ACC112 (cell line): ENCODE measurements around the gene MIOX.

Experiments used
- H2AFZ ChIP-seq: fragments of 200-600 bp; sonication (generic); one replicate; pipeline ENCODE4 v1.6.0; 2017; ENCODE audit warnings: antibody characterized with exemption, low read length; ENCODE audit not compliant: unreplicated experiment
- H3K27ac ChIP-seq: fragments of 200-600 bp; sonication (generic); 2 replicates; pipeline ENCODE4 v1.5.1; 2014; ENCODE audit warnings: low read depth, mild to moderate bottlenecking, antibody characterized with exemption, low read length, moderate library complexity
- H3K27me3 ChIP-seq: fragments of 200-600 bp; sonication (generic); 2 replicates; pipeline ENCODE4 v1.6.1; 2014; ENCODE audit warnings: mild to moderate bottlenecking, antibody characterized with exemption, low read length, moderate library complexity, mixed read lengths; ENCODE audit not compliant: insufficient read depth
- H3K36me3 ChIP-seq: fragments of 200-600 bp; sonication (generic); 2 replicates; pipeline ENCODE4 v1.6.1; 2016; ENCODE audit warnings: mild to moderate bottlenecking, antibody characterized with exemption, low read length, moderate library complexity, mixed read lengths; ENCODE audit not compliant: insufficient read depth
- H3K4me1 ChIP-seq: fragments of 200-600 bp; sonication (generic); one replicate; pipeline ENCODE4 v1.6.1; 2016; ENCODE audit warnings: low read length, mixed read lengths; ENCODE audit not compliant: insufficient read depth, unreplicated experiment, control insufficient read depth
- H3K4me3 ChIP-seq: fragments of 200-600 bp; sonication (generic); 2 replicates; pipeline ENCODE4 v1.5.1; 2014; ENCODE audit warnings: mild to moderate bottlenecking, low read depth, low read length
- H3K79me2 ChIP-seq: fragments of 200-600 bp; sonication (generic); one replicate; pipeline ENCODE4 v1.6.0; 2016; ENCODE audit warnings: low read length; ENCODE audit not compliant: control insufficient read depth, unreplicated experiment, insufficient read depth

The MIOX gene

DNA sequence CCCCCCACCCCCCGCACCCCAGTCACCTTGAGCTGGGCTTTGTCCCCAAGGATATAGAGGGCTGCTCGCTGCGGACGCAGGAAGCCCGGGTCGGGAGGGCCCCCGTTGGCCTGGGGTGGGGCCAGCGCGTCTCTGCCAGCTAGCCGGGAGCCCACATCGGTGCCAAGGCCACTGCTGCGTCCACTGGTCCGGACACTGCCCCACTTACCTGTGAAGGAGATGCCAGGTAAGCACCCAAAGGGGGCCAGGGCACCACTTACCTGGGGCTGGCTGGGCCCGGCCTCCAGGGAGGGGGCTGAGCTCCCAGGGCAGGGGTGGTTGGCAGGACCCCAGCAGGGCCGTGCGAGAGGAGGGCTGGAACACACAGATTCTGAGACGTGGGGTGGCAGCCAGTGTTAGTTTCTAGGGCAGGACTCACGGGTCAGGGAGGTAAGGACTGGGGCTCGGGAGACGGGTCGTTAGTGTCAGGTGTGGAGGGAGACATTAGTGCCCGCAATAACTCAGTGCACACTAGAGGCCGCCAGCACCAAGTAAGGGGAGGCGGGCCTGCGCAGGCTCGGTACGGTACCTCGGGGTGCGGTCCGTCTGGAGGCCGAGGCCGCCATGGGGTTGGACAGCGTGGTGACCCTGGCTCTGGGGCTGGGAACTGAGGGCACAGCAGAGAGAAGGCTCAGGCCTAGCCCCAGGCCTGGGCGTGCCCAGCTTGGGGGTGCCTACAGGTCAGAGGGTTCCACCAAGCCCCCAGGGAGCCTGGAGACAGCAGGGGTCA lies 30.0 kb upstream of the MIOX start:
- Histone ChIP-seq H3K36me3 (no peaks in the 10 kb centered on the region), H3K27me3 (no peaks in the 10 kb centered on the region), H3K4me3 (no peak overlapping the region)

DNA sequence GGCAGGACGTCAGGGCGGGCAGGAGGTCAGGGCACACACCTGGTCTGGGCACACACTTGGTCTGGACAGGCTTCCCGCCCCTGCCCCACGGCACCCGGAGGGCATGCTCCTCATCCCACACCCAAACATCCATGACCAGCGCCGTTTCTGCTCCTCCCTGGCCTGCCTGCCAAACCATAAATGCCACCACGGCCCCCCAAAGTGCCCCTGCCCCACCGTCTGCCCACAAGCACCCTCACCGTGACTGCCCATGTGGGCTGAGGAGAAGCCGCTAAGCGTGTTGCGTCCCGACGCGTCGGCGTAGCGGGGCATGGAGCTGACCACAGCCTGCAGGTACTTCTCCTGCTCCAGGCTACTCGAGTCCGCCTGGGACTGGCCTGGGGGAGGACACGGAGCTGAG lies 27.6 kb upstream of the MIOX start:
- Histone ChIP-seq H3K27ac (no peak overlapping the region), H3K36me3 (no peaks in the 10 kb centered on the region)

More for the DNA sequence above, 30.0 kb upstream of the MIOX start:
- Histone ChIP-seq H3K27ac (no peak overlapping the region), H3K4me1 (no peaks in the 10 kb centered on the region), H2AFZ (no peak overlapping the region), H3K79me2 (no peaks in the 10 kb centered on the region)

DNA sequence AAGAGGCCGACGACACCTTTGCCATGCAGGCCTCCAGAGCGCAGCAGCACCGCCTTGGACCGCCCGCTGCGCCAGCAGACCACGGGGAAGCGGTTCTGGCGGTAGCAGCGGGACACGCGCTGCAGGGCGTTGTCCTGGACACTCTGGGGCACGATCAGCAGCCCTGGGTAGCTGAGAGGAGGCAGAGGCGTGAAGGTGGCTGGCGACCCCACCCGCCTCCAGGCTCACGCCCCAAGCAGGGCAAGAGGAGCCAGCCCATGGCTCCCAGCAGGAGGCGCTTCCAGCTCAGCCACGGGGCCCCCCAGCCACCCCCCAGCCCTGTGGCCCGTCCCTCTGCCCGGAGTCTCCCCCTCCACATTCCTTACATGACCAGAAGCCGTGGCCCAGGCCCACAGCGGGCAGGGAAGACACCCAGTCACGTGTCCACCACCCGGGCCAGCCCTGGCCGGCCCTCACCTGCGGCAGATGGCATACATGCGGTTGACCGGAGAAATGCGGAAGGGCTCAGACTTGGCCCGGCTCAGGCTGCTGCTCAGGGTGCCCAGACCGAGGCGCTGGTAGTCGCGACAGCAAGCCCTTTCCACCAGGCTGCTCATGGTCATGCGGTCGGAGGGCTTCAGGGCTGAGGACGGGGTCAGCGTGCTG lies 27.0 kb upstream of the MIOX start:
- H2AFZ ChIP-seq, result no peak overlapping the region
- H3K27me3 ChIP-seq, result no peaks in the 10 kb centered on the region
- H3K27ac ChIP-seq, result no peak overlapping the region
- H3K4me3 ChIP-seq, result no peak overlapping the region
- H3K4me1 ChIP-seq, result no peaks in the 10 kb centered on the region
- H3K36me3 ChIP-seq, result no peaks in the 10 kb centered on the region
- H3K79me2 ChIP-seq, result no peaks in the 10 kb centered on the region

More for the DNA sequence above, 27.6 kb upstream of the MIOX start:
- H3K4me3 ChIP-seq, result no peak overlapping the region
- no peaks in the 10 kb centered on the region for H3K4me1 ChIP-seq
- no peaks in the 10 kb centered on the region for H3K27me3 ChIP-seq
- H2AFZ ChIP-seq, result no peak overlapping the region
- no peaks in the 10 kb centered on the region for H3K79me2 ChIP-seq

DNA sequence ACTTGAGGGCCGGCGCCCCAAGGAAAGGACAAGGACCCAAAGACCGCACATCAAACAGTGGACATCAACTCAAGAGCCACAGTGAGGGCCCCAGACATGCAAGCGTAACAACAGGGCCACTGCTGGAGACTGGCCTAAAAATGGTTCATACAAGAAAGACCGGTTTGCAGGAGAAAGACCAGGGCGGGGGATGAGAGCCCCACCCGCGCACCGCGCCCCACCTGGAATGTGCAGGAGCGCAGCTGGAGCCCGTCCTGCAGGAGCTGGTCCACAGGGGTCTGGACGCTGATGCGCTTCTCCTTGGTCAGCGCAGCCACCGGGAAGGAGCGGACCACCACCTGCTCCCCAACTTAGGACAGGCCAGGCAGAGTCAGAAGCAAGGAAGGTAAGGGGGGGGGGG lies 25.7 kb upstream of the MIOX start:
- H2AFZ ChIP-seq, result no peak overlapping the region
- H3K27me3 ChIP-seq, result no peaks in the 10 kb centered on the region
- no peaks in the 10 kb centered on the region for H3K36me3 ChIP-seq
- no peaks in the 10 kb centered on the region for H3K4me1 ChIP-seq
- H3K27ac ChIP-seq, result no peak overlapping the region
- no peak overlapping the region for H3K4me3 ChIP-seq
- H3K79me2 ChIP-seq, result no peaks in the 10 kb centered on the region

DNA sequence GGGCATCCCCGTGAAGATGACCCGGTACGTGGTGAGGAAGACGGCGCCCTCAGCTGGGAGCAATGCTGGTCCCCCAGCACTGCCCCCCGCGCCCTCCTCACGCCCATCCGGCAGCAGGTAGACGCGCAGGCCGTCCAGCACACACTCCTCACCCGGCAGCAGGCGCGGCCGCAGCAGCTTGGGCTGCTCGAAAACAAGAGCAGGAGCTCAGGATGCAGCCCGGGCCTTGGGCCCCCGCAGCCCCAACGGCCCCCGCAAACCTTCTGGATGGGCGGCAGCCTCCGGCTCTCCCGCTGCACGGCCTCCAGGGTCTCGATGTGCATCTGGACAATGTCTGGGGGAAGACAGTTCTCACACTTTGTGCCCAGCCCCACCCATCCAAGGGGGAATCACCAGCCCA lies 25.1 kb upstream of the MIOX start:
- H3K4me3 ChIP-seq, result no peak overlapping the region
- no peaks in the 10 kb centered on the region for H3K4me1 ChIP-seq
- H2AFZ ChIP-seq, result no peak overlapping the region
- no peaks in the 10 kb centered on the region for H3K36me3 ChIP-seq
- no peaks in the 10 kb centered on the region for H3K79me2 ChIP-seq
- no peak overlapping the region for H3K27ac ChIP-seq
- H3K27me3 ChIP-seq, result no peaks in the 10 kb centered on the region

DNA sequence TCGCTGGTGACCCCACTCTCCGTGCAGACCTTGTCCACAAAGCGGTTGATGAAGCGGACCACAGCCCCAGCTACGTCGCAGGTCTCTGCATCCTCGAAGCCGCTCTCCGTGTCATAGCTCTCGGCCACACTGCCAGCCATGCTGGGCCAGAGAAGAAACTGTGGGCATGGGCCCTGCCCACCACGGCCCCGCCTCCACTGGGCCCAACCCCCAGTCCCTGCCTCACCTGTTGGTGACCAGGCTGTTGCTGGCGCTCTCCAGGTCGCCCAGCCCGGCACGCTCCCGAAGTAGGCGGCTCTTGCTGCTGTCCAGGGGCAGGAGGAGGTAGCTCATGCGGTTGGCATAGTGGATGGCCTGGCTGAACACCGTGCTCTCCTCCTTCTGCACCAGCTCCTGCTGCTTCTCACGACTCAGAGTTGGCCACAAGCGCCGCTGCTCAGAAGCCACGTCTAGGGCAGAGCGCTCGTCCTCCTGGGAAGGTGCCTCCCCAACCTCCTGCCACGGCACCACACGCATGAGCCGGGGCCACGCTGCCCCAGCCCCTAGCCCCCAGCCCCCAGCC lies 24.6 kb upstream of the MIOX start:
- no peak overlapping the region for H2AFZ ChIP-seq

DNA sequence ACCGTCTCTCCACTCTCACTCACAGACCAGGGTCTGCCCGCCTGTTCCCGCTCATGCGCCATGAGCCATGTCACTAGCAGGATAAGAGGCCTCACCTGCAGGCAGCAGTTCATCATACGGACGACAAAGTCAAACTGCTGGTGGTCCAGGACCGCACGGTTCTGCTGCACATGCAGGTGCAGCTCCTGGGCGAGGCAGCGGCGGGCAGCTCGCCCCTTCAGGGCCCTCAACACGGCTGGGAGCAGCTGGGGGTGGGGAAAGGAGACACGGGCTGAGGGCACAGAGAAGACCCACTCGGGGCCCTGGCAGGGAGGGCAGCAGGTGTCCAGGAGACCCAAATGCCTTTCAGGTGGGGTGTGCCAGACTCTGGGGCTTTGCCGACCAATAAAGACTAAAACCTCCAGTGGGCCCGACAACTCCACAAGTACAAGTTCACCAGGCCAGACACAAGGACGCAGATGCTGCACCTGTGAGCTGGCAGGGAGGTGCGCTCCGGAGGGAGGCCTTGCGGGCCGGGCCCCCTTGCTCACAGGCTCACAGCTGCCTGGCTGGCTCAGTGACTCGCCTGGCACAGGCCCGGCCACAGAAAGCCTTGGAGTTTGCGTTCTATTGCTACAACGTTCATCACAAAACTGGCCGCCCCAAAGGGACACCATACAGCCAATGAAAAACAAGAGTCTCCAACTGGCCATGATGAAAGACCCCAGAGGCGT lies 23.3 kb upstream of the MIOX start:
- Histone ChIP-seq H3K36me3 (no peaks in the 10 kb centered on the region), H3K27me3 (no peaks in the 10 kb centered on the region), H3K27ac (no peak overlapping the region), H3K4me3 (no peak overlapping the region), H2AFZ (no peak overlapping the region), H3K4me1 (no peaks in the 10 kb centered on the region), H3K79me2 (no peaks in the 10 kb centered on the region)

More for the DNA sequence above, 24.6 kb upstream of the MIOX start:
- Histone ChIP-seq H3K27me3 (no peaks in the 10 kb centered on the region), H3K4me1 (no peaks in the 10 kb centered on the region), H3K36me3 (no peaks in the 10 kb centered on the region), H3K4me3 (no peak overlapping the region), H3K79me2 (no peaks in the 10 kb centered on the region), H3K27ac (no peak overlapping the region)

DNA sequence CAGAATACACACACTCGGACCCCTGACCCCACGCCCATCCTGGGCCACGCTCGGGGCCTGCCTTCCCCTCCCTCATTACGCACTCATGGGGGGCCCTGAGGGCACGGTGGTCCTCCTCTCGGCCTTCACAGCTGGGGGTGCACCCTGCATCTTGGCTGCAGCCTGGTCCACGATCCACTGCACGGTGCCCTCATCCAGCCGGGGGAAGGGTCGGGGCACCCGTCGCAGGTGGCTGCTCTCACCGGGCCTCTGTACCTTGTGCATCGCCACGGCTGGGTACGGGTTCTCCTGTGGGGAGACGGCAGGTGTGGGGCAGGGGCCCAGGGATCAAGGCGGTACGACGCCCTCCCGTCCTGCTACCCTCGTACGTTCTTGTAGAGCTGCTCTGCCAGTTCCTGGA lies 22.2 kb upstream of the MIOX start:
- no peaks in the 10 kb centered on the region for H3K79me2 ChIP-seq
- H3K4me3 ChIP-seq, result no peak overlapping the region
- H2AFZ ChIP-seq, result no peak overlapping the region
- H3K36me3 ChIP-seq, result no peaks in the 10 kb centered on the region
- no peaks in the 10 kb centered on the region for H3K27me3 ChIP-seq
- no peak overlapping the region for H3K27ac ChIP-seq
- H3K4me1 ChIP-seq, result peaks cover 2% of the 10 kb centered on the region

DNA sequence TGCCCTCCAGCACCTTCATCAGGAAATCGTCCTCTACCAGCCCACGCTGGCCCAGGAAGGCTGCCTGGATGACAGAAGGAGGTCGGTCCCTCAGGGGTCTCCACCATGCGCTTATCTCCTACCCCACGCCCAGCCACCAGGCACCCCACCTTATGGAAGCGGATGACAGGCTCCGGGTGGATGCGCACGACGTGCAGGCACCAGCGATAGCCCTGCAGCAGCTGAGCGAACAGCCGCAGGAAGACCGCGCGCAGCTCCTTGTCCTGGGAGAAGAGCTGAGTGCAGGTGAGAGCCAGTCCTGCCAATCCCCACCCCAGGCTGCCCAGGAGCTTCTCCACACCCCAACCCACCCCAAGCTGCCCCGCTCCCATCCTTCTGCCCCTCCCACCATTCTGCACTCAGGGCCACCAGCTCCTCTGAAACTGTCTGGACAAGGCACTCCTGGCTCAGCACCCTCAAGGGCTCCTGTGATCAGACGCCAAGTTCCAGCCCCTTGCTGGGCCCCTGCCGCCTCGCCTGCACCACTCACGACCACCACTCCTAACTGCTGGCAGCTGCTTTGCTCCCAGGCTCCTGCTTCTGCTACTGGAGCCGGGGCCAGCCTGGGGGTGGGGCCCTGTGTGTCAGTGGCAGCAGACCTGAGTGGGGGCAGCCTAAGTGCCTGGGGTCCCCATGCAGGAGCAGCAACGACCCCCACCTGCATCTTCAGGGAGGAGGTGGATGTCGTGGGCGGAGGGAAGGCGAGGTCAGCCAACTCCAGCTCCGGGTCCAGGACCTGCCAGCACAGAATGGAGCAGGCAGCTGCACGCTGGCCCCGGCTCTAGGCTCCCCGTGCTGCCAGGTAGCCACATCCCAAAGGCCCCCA lies 21.4 kb upstream of the MIOX start:
- H3K27ac ChIP-seq, result no peak overlapping the region
- H3K27me3 ChIP-seq, result no peaks in the 10 kb centered on the region
- H3K4me1 ChIP-seq, result peaks cover 10% of the 10 kb centered on the region
- no peaks in the 10 kb centered on the region for H3K36me3 ChIP-seq
- H3K79me2 ChIP-seq, result peaks cover 5% of the 10 kb centered on the region
- H3K4me3 ChIP-seq, result no peak overlapping the region
- H2AFZ ChIP-seq, result no peak overlapping the region

DNA sequence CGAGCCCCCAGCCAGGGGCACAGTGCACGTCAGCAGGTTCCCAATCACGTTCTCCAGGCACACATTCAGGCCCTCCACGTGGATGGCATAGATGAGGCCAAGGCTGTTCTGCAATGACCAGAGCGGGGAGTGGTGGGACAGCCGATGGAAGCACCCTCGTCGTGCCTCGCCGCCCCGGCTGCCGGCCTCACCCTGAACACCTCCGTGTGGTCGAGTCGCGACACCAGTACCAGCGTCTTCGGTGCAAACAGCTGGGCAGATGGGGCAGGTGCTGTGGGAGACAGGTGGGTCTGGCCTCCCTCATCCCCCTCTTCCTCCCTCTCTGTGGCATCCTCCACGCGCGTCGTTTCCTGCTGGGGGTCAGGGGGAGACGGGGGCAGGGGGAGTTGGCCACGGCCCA lies 19.3 kb upstream of the MIOX start:
- Histone ChIP-seq H3K4me3 (no peak overlapping the region), H3K27ac (no peak overlapping the region), H3K36me3 (no peaks in the 10 kb centered on the region), H3K79me2 (peaks cover 24% of the 10 kb centered on the region), H3K4me1 (peaks cover 14% of the 10 kb centered on the region), H2AFZ (no peak overlapping the region), H3K27me3 (no peaks in the 10 kb centered on the region)
